ENCODE data around the gene SLC6A1.

The SLC6A1 gene

DNA sequence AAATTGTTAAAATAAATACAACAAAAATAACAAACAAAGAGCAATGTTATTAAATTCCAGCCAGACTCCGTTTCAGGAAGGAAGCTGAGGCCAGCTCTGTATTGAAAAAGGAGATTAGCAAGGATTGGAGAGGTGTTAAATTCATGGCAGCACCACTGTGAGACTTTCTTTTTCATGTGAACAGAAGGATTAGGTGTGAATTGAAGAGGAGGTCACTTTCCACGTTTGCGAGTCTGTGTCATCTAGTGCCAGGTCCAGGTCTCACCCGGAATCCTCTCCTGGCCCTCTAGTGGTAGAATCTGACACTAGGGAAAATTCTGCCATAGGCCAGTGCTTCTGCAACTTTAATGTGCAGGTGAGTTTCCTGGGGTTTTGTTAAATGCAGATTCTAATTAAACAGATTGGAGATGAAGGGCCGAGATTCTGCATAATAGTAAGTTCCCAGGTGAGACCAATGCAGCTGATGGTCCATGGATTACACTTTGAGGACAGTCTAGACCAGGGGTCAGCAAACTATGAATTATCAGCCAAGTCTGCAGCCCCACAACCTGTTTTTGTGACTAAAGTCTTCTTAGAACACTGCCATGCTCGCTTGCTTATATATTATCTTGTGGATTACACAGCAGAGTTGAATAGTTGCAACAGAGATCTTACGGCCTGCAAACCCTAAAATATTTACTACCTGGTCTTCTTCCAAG lies 9.2 kb upstream of the SLC6A1 start:
- Histone ChIP-seq H3K36me3 (no peaks in the 10 kb centered on the region), H3K27me3 (no peaks in the 10 kb centered on the region), H3K4me3 (ENCODE audit: low read depth, low read length) (no peak overlapping the region), H3K9me3 (no peaks in the 10 kb centered on the region), H3K4me1 (no peaks in the 10 kb centered on the region)
- no peak for DNase-seq
- TF ChIP-seq, protein P1, sequence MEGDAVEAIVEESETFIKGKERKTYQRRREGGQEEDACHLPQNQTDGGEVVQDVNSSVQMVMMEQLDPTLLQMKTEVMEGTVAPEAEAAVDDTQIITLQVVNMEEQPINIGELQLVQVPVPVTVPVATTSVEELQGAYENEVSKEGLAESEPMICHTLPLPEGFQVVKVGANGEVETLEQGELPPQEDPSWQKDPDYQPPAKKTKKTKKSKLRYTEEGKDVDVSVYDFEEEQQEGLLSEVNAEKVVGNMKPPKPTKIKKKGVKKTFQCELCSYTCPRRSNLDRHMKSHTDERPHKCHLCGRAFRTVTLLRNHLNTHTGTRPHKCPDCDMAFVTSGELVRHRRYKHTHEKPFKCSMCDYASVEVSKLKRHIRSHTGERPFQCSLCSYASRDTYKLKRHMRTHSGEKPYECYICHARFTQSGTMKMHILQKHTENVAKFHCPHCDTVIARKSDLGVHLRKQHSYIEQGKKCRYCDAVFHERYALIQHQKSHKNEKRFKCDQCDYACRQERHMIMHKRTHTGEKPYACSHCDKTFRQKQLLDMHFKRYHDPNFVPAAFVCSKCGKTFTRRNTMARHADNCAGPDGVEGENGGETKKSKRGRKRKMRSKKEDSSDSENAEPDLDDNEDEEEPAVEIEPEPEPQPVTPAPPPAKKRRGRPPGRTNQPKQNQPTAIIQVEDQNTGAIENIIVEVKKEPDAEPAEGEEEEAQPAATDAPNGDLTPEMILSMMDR (IDR thresholded peaks at IDR 0.05; ENCODE audit: low read depth, low read length): peak; percentile 74

DNA sequence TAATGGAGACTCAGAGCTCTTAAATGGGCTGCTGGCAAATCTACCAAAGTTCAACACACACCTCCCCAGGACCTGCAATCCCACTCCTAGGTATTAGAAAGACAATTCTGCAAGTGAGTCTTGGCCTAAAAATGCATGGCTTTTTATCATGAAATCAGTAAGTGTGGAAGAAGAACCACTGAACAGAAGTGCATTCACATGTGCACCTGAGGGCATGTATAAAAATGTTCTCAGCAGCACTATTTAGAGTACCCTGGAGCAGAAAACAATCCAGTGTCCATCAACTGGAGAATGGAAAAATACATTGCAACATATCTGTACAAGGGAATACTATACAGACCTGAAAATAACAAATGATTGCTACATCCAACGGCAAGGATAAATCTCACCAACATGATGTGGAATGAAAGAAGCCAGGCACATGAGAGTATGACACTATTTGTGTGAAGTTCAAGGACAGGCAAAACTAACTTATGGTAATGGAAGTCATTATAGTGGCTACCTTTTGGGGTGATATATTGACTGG lies 8.1 kb upstream of the SLC6A1 start:
- no peaks in the 10 kb centered on the region for H3K9me3 ChIP-seq
- no peak for DNase-seq
- no peaks in the 10 kb centered on the region for H3K27me3 ChIP-seq
- no peaks in the 10 kb centered on the region for H3K36me3 ChIP-seq
- H3K4me3 ChIP-seq (ENCODE audit: low read depth, low read length): no peak overlapping the region
- TF ChIP-seq, protein P1 (IDR thresholded peaks at IDR 0.05; ENCODE audit: low read depth, low read length): no peak
- H3K4me1 ChIP-seq: no peaks in the 10 kb centered on the region

DNA sequence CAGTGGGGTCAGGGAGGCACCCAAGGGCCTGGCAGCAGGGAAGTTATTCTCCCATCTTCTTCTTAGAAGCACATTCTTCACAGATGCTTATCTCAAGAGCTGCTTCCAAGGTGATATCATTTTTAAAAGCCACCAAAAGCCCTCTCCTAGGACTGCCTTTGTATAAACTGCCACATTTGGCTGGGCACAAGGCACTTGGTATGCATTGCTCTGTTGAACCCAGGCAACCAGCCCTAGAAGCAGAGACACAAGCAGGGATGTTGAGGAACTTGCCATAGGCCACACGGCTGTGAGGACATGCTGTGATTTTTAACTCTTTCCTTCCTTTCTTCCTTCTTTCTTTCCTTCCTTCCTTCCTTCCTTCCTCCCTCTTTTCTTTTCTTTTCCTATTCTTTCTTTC lies 7.4 kb upstream of the SLC6A1 start:
- Histone ChIP-seq H3K9me3 (no peaks in the 10 kb centered on the region), H3K36me3 (no peaks in the 10 kb centered on the region), H3K4me1 (no peaks in the 10 kb centered on the region), H3K4me3 (ENCODE audit: low read depth, low read length) (no peak overlapping the region), H3K27me3 (no peaks in the 10 kb centered on the region)
- DNase-seq: no peak
- TF ChIP-seq, protein P1 (IDR thresholded peaks at IDR 0.05; ENCODE audit: low read depth, low read length): no peak

DNA sequence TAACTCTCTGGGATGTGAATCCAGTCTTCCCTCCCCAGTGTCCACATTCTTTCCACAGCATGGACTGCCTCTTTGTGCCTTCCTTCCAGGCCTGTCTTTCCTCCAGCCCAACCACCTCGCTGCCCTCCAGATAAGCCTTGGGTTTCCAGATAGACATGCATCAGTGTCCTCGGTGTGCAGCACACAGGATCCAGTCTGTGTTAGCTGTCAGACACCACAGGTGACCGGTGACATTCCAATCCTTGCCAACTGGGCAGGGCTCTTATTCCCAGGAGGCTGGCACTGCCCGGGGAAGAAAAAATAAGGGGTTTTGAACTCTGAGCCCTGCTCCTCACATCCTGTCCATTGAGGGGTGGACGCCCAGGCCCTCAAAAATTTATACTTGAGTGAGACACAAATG lies 6.0 kb upstream of the SLC6A1 start:
- no peak overlapping the region for H3K4me3 ChIP-seq (ENCODE audit: low read depth, low read length)
- no peak for DNase-seq
- no peaks in the 10 kb centered on the region for H3K9me3 ChIP-seq
- no peaks in the 10 kb centered on the region for H3K36me3 ChIP-seq
- H3K27me3 ChIP-seq: no peaks in the 10 kb centered on the region; the same call in 1 of the 2 replicates
- H3K4me1 ChIP-seq: no peaks in the 10 kb centered on the region
- TF ChIP-seq, protein P1 (IDR thresholded peaks at IDR 0.05; ENCODE audit: low read depth, low read length): no peak

DNA sequence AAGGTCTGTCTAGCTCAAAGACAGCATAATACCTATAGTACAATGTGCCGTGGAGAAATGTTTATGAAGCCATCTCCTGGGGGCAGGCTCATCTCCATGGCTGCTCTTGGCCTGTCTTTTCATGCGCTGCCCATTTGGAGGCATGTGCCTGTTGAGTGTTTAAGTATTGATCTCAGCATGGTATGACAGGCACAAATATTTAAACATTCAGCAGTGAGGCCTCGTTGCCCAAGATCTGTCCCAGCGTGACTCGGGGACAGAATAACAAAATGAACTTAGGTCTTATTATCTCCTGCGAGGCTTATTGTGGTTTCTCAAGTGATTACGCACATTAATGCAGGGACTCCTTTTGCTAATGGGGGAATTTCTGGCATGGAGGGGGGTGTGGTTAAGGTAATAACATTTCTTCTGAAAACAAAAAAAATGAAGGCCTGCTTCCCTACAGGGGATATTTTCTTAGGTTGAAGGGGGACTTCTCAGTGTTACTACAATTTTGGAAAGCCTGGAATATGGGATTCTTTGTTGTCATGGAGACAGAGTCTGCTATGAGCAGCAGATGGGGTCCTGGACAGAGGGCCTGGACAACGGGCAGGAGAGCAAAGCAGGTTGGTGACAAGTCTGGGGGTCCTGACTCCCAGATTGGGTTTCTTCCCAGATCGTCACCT lies 4.4 kb upstream of the SLC6A1 start:
- H3K36me3 ChIP-seq: no peaks in the 10 kb centered on the region

More for the DNA sequence above, 4.4 kb upstream of the SLC6A1 start:
- no peak for DNase-seq
- Histone ChIP-seq H3K27me3 (peaks cover 5% of the 10 kb centered on the region), H3K4me3 (ENCODE audit: low read depth, low read length) (no peak overlapping the region), H3K4me1 (no peaks in the 10 kb centered on the region), H3K9me3 (no peaks in the 10 kb centered on the region)
- TF ChIP-seq, protein P1 (IDR thresholded peaks at IDR 0.05; ENCODE audit: low read depth, low read length): no peak

Measured in BE2C (cell line).